Small intestine (tissue), 7 donors: Measurements from ENCODE around the gene MTIF3. TPM values are rescaled to one million over a fixed set of nuclear protein-coding genes. Genes with fewer than 3 reads are reported as not detected.

Experiments used
- DNase-seq, 2 donors: peaks; one replicate each; pipeline versions ENCODE4 v3.0.0 to v3.0.0-alpha.2; 2013
- FAIRE-seq: peaks from 2 replicates; lab custom pipeline; 2012; peaks lifted over from hg19 to GRCh38; lab: Jason Lieb, UNC
- H3K27ac ChIP-seq, 3 donors: one replicate each; pipeline ENCODE4 v1.5.1; 2013; ENCODE audit warnings: low read length in 2 of 3, mild to moderate bottlenecking in 2 of 3, control low read depth in 1 of 3, inconsistent platforms in 1 of 3, low read depth in 1 of 3, moderate library complexity in 1 of 3
- H3K27me3 ChIP-seq, 3 donors: one replicate each; pipeline ENCODE4 v1.6.1; 2013; ENCODE audit warnings: low read length in 3 of 3, inconsistent platforms in 1 of 3; ENCODE audit not compliant: control insufficient read depth in 3 of 3, insufficient read depth in 3 of 3
- H3K36me3 ChIP-seq, 3 donors: one replicate each; pipeline ENCODE4 v1.6.1; 2013; ENCODE audit warnings: low read length in 3 of 3, inconsistent platforms in 1 of 3, low read depth in 1 of 3, mild to moderate bottlenecking in 1 of 3, moderate library complexity in 1 of 3; ENCODE audit not compliant: control insufficient read depth in 3 of 3, insufficient read depth in 2 of 3
- H3K4me1 ChIP-seq, 3 donors: one replicate each; pipeline ENCODE4 v1.6.1; 2013; ENCODE audit warnings: low read length in 2 of 3, inconsistent platforms in 1 of 3, low read depth in 1 of 3, mild to moderate bottlenecking in 1 of 3, moderate library complexity in 1 of 3; ENCODE audit not compliant: control insufficient read depth in 3 of 3, insufficient read depth in 2 of 3
- H3K4me3 ChIP-seq, 3 donors: one replicate each; pipeline ENCODE4 v1.5.1; 2013; ENCODE audit warnings: low read length in 3 of 3, control low read depth in 1 of 3, inconsistent platforms in 1 of 3, low read depth in 1 of 3, mild to moderate bottlenecking in 1 of 3, moderate library complexity in 1 of 3
- H3K9me3 ChIP-seq, 2 donors: one replicate each; pipeline ENCODE4 v1.6.1; 2013; ENCODE audit warnings: low read depth in 1 of 2, low read length in 1 of 2; ENCODE audit not compliant: control insufficient read depth in 2 of 2, insufficient read depth in 1 of 2
- WGBS, 3 donors: extraction: QIAGEN DNeasy Blood & Tissue Kit; methylation state at CpG; one replicate each; pipeline ENCODE4 v1.1.7; 2013; 5-methylcytosine and 5-hydroxymethylcytosine counted together
- polyA plus RNA-seq, 4 donors: library from polyadenylated mRNA; stranded (reverse) in 3 of 4; unstranded in 1 of 4; fragments of 200-250 nt in 3 of 4; fragments of 120-200 nt in 1 of 4; gene quantifications; one replicate each; pipeline versions ENCODE4 v1.2.1 to v1.2.3, GENCODE V29; 2013
- donor health status: healthy with polysubstance abuse.
- donor health status: control.
- donor health status: control.
- donor health status: Bipolar disorder and iron deficiency.
- donor health status: healthy.

Gene MTIF3
- polyA plus RNA-seq, 4 donors, result 76.0 to 149 (median 110) TPM

- H3K4me3 ChIP-seq, result no peak overlapping the region
- no peaks in the 10 kb centered on the region for H3K36me3 ChIP-seq
- H3K4me1 ChIP-seq, result no peaks in the 10 kb centered on the region
- H3K9me3 ChIP-seq, result no peaks in the 10 kb centered on the region
- WGBS, 3 donors, result 24 to 42% (median 32%) methylated on average over 1 of the region's 1 CpG
- FAIRE-seq (no peak), DNase-seq (peak in 1 of 2 donors; percentile 25)
- no peak overlapping the region for H3K27ac ChIP-seq
- H3K27me3 ChIP-seq, result no peaks in the 10 kb centered on the region
These were observed 39.1 kb upstream of the MTIF3 start for GRCh38 chr13:27489456-27489855.

GRCh38 chr13:27487776-27488175 lies 37.4 kb upstream of the MTIF3 start:
- no peaks in the 10 kb centered on the region for H3K27me3 ChIP-seq
- FAIRE-seq (no peak), DNase-seq (no peak)
- H3K4me3 ChIP-seq, result no peak overlapping the region
- H3K9me3 ChIP-seq, result peaks cover 0 to 3% of the 10 kb centered on the region in 2 donors
- no peak overlapping the region for H3K27ac ChIP-seq
- no peaks in the 10 kb centered on the region for H3K4me1 ChIP-seq
- H3K36me3 ChIP-seq, result no peaks in the 10 kb centered on the region
- 63 to 73% (median 64%) methylated on average over 5 of the region's 5 CpGs for WGBS, 3 donors

- no peak for DNase-seq
- H3K27ac ChIP-seq, result peak overlapping the region in 1 of 3 donors; percentile 65
These were observed 33.1 kb upstream of the MTIF3 start for GRCh38 chr13:27483421-27483820.

GRCh38 chr13:27482983-27483382 lies 32.6 kb upstream of the MTIF3 start:
- no peak overlapping the region for H3K4me3 ChIP-seq
- DNase-seq, result peak; percentile 18 to 85
- H3K9me3 ChIP-seq, result peaks cover 0 to 5% of the 10 kb centered on the region in 2 donors
- H3K27ac ChIP-seq, result peak overlapping the region in 1 of 3 donors; percentile 65
- H3K4me1 ChIP-seq, result peaks cover 0 to 2% (median 0%) of the 10 kb centered on the region in 3 donors
- 32 to 54% (median 52%) methylated on average over 7 of the region's 7 CpGs for WGBS, 3 donors
- no peaks in the 10 kb centered on the region for H3K36me3 ChIP-seq
- H3K27me3 ChIP-seq, result no peaks in the 10 kb centered on the region
- FAIRE-seq, result no peak

More at GRCh38 chr13:27483421-27483820, 33.1 kb upstream of the MTIF3 start:
- FAIRE-seq, result no peak
- Histone ChIP-seq H3K36me3 (no peaks in the 10 kb centered on the region), H3K27me3 (no peaks in the 10 kb centered on the region), H3K9me3 (peaks cover 0 to 5% of the 10 kb centered on the region in 2 donors), H3K4me3 (no peak overlapping the region), H3K4me1 (no peaks in the 10 kb centered on the region)
- 92 to 98% (median 94%) methylated on average over 11 of the region's 11 CpGs for WGBS, 3 donors

- FAIRE-seq (no peak), DNase-seq (peak; percentile 48 to 64)
- WGBS, 3 donors, result 30 to 45% (median 44%) methylated on average over 11 of the region's 11 CpGs
These were observed 31.4 kb upstream of the MTIF3 start for GRCh38 chr13:27481766-27482165.

GRCh38 chr13:27476943-27477703 lies 26.8 kb upstream of the MTIF3 start:
- DNase-seq (peak; percentile 50 to 61), FAIRE-seq (no peak)
- Histone ChIP-seq H3K27me3 (no peaks in the 10 kb centered on the region), H3K4me1 (peaks cover 0 to 19% (median 0%) of the 10 kb centered on the region in 3 donors), H3K9me3 (peaks cover 0 to 3% of the 10 kb centered on the region in 2 donors), H3K27ac (peak overlapping the region in 2 of 3 donors; percentile 53 to 72), H3K4me3 (no peak overlapping the region), H3K36me3 (no peaks in the 10 kb centered on the region)
- 14 to 33% (median 23%) methylated on average over 10 of the region's 10 CpGs for WGBS, 3 donors

More at GRCh38 chr13:27481766-27482165, 31.4 kb upstream of the MTIF3 start:
- H3K36me3 ChIP-seq, result no peaks in the 10 kb centered on the region
- H3K27ac ChIP-seq, result no peak overlapping the region
- no peak overlapping the region for H3K4me3 ChIP-seq
- H3K27me3 ChIP-seq, result no peaks in the 10 kb centered on the region
- H3K9me3 ChIP-seq, result peaks cover 0 to 5% of the 10 kb centered on the region in 2 donors
- H3K4me1 ChIP-seq, result peaks cover 0 to 14% (median 0%) of the 10 kb centered on the region in 3 donors

GRCh38 chr13:27474751-27475268 lies 24.4 kb upstream of the MTIF3 start:
- Histone ChIP-seq H3K9me3 (no peaks in the 10 kb centered on the region), H3K4me3 (no peak overlapping the region), H3K27me3 (no peaks in the 10 kb centered on the region), H3K4me1 (peaks cover 0 to 19% (median 0%) of the 10 kb centered on the region in 3 donors), H3K27ac (no peak overlapping the region), H3K36me3 (no peaks in the 10 kb centered on the region)
- DNase-seq (no peak), FAIRE-seq (no peak)
- 93 to 96% (median 94%) methylated on average over 13 of the region's 13 CpGs for whole genome bisulfite sequencing, 3 donors

- DNase-seq, result no peak
- H3K9me3 ChIP-seq, result peaks cover 0 to 3% of the 10 kb centered on the region in 2 donors
- H3K36me3 ChIP-seq, result no peaks in the 10 kb centered on the region
- peaks cover 0 to 17% (median 0%) of the 10 kb centered on the region in 3 donors for H3K4me1 ChIP-seq
- 62 to 63% (median 62%) methylated on average over 3 of the region's 3 CpGs for WGBS, 3 donors
- H3K27ac ChIP-seq, result no peak overlapping the region
- FAIRE-seq, result no peak
- H3K27me3 ChIP-seq, result no peaks in the 10 kb centered on the region
- no peak overlapping the region for H3K4me3 ChIP-seq
These were observed 22.6 kb upstream of the MTIF3 start for GRCh38 chr13:27472941-27473340.
